Esophagus mucosa (tissue), 1 donor: ENCODE measurements around the gene FAP. TPM values are rescaled to one million over a fixed set of nuclear protein-coding genes. Genes with fewer than 3 reads are reported as not detected.

Source experiments
- ATAC-seq: fragments of 200-7000 bp; cut with Tn5 transposase; one replicate; pipeline ENCODE4 v1.9.1; 2020
- total RNA-seq: library from RNA; stranded (reverse); gene quantifications from one replicate; pipeline ENCODE4 v1.2.4, GENCODE V29; 2023
- donor health status: DM: yes; HTN: yes; CAD: no.

The FAP gene
- total RNA-seq, 1 donor from 2014 or later = 1.3 TPM

GRCh38 chr2:162184821-162185450 lies 58.3 kb downstream of the FAP start:
- no peak for ATAC-seq

DNA sequence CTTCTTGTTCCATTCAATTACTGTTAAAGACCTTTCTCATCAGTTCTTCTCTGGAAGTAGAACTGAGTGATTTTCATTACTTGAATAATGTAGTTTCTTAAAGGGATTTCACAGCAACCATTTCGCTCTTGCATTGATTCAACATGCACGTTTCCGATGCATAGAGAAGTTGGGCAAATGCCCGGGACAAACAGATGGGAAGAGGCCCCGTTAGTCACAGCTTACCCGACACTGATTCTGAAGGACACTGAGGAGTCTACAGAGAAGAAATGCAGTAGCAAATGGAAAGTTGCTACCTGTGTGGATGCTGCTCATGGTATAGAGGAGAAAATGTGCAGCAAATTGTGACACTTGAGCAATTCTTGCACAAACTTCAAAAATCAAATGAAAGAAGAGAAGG lies 58.9 kb downstream of the FAP start:
- ATAC-seq = no peak

DNA sequence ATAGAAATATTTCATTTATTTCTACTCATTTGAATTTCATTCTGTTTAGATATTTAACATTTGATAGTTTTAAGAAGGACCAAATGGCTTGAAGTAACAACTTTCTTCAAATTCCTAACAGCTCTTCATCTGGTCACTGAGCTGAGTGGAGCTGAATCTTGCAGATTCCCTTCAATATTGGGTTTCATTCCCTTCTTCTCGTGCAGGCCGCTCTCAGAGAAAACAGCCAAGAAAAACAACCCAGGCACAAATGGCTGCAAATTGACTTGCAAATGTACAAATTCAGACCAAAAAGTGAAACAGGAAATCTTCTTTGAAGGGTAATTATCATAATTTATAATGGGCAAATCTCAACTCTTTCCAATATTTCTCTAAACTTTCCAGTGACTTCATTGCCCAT lies 60.9 kb downstream of the FAP start:
- no peak for ATAC-seq

DNA sequence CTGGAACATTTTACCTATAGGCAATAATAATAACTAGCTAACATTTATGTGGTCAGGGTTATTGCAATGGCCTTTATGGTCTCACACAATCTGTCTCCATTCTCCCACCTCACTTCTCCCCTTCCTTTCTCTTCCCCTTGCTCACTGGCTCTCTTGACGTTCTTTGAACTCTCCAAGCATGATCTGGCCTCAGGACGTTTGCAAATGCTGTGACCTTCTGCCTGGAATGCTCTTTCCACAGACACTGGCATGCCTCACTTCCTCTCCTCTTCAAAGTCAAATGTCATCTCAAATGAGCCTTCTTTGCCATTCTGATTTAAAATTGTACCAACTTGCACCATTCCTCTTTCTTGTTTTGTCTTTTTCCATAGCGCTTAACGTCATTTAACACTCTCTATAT lies 65.9 kb downstream of the FAP start:
- no peak for ATAC-seq

DNA sequence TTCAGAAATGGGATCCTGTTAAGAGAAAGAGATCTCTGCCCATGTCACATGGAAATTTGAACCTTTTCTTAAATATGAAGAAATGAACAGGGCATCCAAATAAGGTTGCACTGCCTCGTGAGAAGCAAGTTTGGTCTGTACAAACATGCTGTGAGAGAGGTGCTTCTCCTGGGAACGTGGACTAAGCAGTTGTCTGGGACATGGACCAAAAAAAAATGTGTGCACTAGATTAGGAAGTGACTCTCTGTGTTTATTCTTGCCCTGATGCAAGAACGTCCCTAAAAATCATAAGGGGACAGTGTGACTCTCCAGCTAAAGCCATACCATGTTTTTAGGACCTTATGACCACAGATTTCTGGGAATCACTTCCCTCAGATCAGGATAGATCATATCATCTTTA lies 67.5 kb downstream of the FAP start:
- no peak for ATAC-seq

GRCh38 chr2:162174746-162175145 lies 68.5 kb downstream of the FAP start:
- ATAC-seq = no peak

- ATAC-seq = no peak
These were observed 70.4 kb downstream of the FAP start for GRCh38 chr2:162172802-162173370.

- no peak for ATAC-seq
These were observed 76.5 kb downstream of the FAP start for GRCh38 chr2:162166745-162167144.

GRCh38 chr2:162166174-162166573 lies 77.1 kb downstream of the FAP start:
- ATAC-seq = no peak

GRCh38 chr2:162164802-162165201 lies 78.4 kb downstream of the FAP start:
- no peak for ATAC-seq

DNA sequence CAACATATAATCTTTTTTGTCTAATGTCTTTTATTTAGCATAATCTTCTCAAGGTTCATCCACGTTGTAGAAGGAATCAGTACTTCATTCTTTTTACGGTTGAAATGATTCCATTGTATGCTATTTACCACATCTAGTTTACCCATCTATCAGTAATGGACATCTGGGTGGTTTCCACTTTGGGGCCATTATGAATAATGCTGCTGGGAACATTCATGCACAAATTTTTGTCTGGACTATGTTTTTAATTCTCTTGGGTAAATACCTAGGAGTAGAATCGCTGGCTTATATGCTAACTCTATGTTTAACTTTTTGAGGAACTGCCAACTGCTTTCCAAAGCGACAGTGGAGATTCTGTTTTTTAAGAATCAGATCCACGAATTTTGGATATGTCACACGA lies 83.8 kb downstream of the FAP start:
- ATAC-seq = no peak

GRCh38 chr2:162156149-162156548 lies 87.1 kb downstream of the FAP start:
- ATAC-seq = no peak

DNA sequence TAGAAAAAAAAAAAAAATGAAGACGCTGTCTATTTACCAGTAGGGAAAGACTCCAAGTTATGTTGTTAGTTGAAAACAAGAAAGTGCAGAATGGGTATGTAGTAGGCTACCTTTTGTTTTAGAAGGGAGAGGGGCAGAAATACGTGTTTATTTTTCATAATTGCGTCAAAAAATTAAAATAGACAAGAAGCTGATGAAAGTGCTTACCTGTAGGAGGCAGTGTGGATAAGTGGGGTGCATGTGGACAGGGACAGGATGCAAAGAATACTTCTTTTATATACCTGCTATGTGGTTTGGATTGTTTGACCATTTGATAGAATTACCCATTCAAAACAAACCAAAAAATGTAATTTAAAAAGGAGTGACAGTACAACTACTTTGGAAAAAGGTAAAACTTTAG lies 88.2 kb downstream of the FAP start:
- no peak for ATAC-seq

DNA sequence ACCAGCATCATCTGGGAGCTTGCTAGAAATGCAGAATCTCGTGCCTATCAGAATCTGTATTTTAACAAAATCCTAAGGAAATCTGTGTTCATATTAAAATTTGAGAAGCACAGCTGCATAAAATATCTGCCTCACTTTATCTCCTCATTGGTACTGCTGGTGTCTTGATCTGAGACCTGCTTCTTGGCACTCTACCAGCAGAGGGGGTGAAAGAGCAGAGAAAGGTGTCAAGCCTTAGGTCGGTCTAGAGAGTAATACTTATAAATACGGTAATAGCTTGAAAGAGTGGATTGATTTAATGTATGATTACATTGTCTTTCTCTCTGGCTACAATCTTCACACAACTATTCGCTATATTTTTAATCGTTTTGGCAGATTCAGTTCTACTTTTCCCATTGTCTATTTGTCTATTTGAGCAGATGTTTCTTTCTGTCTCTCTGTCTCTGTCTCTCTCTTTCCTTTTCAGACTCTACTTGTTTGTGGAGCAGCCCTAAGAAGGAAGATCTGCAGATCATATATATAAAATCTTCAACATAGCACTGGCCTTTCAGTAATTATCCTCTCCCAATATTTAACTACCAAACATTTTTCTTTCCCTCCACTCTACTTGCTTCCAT lies 89.5 kb downstream of the FAP start:
- ATAC-seq = peak; percentile 63

DNA sequence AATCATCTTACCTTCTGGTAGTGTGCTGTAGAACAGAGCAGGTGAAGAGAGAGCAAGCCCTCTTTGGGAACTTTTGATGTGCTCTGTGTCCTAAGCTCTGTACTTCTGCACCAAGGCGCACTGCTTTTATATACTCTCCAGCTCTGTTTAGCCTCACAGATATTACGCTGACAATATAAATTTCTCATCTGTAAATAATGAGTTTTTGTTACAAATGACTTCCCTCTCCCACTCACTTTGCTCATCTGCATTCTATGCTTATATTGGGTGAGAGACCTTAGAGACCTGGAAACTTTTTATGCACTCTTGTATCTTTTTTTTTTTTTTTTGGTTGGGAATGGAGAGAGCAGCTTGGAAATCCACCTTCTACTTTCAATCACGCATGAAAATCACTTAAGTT lies 91.1 kb downstream of the FAP start, which contains the start of gene GCG:
Gene GCG (minus strand): TSS at position 101 of the 400 bp plus-strand sequence. CDS start 3,069 bp downstream, outside the sequence.
- ATAC-seq = no peak

- ATAC-seq = no peak
These were observed 93.3 kb downstream of the FAP start for GRCh38 chr2:162149940-162150339.

GRCh38 chr2:162149466-162149865 lies 93.8 kb downstream of the FAP start:
- no peak for ATAC-seq

- ATAC-seq = no peak
These were observed 94.3 kb downstream of the FAP start for GRCh38 chr2:162148956-162149355.

- ATAC-seq = no peak
These were observed 99.3 kb downstream of the FAP start for GRCh38 chr2:162143969-162144368.

DNA sequence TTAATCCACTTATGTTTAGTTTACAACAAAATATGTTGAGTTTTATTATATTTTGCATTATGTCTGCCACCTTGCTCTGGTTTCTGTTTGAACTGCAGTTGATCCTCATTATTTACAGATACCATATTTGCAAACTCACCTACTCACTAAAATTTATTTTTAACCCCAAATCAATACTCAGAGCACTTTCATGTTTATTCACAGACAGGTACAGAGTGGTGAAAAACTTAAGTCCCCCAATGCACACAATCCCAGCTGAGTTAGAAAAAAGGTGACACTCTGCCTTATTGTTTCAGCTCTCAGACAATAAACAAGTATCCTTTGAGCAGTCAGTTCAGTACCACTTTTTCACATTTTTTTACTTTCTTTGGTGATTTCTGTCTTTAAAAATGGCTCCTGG lies 104.9 kb downstream of the FAP start:
- ATAC-seq = no peak

DNA sequence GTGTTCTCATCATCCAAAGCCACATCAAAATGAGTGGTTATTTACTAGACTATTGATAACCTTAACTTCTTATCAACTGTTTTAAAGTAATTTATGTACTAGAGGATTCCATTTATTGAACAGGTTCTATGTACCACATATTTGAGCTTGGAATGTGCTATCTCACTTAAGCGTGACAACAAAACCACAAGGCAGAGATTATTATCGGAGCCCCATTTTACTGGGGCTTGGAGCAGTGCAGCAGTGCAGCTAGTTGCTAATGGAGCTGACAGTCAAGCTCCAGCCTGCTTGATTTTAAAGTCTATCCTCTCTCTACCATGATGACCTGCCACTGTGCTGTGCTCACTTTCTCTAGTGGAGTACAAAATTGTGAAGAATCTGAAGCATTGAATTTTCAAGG lies 115.8 kb downstream of the FAP start:
- no peak for ATAC-seq

- no peak for ATAC-seq
These were observed 116.7 kb downstream of the FAP start for GRCh38 chr2:162126527-162126926.

DNA sequence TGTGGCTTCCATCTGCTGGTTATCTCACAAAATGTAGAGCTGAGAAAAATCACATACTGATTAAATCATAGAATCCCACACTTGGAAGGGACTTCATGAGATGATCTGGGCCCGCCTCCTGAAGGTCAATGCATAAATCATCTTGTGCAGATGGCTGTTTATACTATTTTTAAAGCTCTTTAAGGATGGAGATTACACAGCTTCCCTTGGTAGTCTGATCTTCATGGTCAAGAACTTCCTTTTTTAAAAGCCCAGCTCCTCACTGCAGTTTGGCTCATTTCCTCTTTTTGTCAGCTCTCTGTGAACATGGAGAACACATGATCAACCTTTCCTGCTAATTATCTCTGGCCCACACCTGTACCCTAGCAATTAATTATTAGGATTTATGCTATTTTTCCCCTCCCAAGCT lies 117.1 kb downstream of the FAP start:
- ATAC-seq = no peak

- no peak for ATAC-seq
These were observed 118.1 kb downstream of the FAP start for GRCh38 chr2:162125138-162125537.
